GM12864 (cell line): ENCODE data around the gene MEOX2.

Experiments
- DNase-seq: peaks from one replicate; pipeline ENCODE4 v3.0.0-alpha.2; 2011; ENCODE audit warnings: low read depth
- H3K4me3 ChIP-seq: 2 replicates; pipeline ENCODE4 v1.5.1; 2011; ENCODE audit warnings: mild to moderate bottlenecking, low read depth, low read length, control low read depth
- TF ChIP-seq, protein P1 (sequence below): IDR thresholded peaks from 2 replicates; pipeline ENCODE4 v1.5.1; 2011; ENCODE audit warnings: low read depth, mild to moderate bottlenecking, moderate library complexity, low read length, control low read depth, inconsistent platforms; ENCODE audit errors: missing control alignments

MEOX2 gene

GRCh38 chr7:15648461-15648961 lies 38.0 kb downstream of the MEOX2 start:
- TF ChIP-seq, protein P1, sequence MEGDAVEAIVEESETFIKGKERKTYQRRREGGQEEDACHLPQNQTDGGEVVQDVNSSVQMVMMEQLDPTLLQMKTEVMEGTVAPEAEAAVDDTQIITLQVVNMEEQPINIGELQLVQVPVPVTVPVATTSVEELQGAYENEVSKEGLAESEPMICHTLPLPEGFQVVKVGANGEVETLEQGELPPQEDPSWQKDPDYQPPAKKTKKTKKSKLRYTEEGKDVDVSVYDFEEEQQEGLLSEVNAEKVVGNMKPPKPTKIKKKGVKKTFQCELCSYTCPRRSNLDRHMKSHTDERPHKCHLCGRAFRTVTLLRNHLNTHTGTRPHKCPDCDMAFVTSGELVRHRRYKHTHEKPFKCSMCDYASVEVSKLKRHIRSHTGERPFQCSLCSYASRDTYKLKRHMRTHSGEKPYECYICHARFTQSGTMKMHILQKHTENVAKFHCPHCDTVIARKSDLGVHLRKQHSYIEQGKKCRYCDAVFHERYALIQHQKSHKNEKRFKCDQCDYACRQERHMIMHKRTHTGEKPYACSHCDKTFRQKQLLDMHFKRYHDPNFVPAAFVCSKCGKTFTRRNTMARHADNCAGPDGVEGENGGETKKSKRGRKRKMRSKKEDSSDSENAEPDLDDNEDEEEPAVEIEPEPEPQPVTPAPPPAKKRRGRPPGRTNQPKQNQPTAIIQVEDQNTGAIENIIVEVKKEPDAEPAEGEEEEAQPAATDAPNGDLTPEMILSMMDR = no peak
- no peak overlapping the region for H3K4me3 ChIP-seq
- no peak for DNase-seq

- no peak for DNase-seq
- TF ChIP-seq, protein P1 = no peak
- H3K4me3 ChIP-seq = no peak overlapping the region
Observed at GRCh38 chr7:15647309-15647708, 39.2 kb downstream of the MEOX2 start.

- DNase-seq = no peak
- TF ChIP-seq, protein P1 = no peak
- no peak overlapping the region for H3K4me3 ChIP-seq
Observed at GRCh38 chr7:15643000-15643705, 43.3 kb downstream of the MEOX2 start.

- DNase-seq = no peak
- TF ChIP-seq, protein P1 = no peak
- H3K4me3 ChIP-seq = no peak overlapping the region
Observed at GRCh38 chr7:15628876-15629275, 57.6 kb downstream of the MEOX2 start.

DNA sequence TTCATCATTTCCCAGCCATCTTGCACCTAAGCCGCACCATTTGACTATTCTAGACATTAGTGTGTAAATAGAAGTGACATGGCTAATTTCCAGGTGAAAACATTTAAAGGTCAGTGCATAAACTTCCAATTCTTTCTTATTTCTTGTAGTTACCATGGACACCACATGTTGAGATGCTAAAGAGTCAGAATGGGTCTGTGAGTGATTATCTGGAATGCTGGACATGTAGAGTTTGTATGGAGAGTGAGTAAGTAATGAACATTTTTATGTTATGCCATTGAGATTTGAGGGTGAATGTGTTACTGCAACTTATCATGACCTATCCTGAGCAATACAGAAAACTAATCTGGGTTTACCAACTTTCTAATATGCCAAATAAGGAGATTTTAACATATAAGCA lies 60.4 kb downstream of the MEOX2 start:
- no peak overlapping the region for H3K4me3 ChIP-seq
- TF ChIP-seq, protein P1 = no peak
- DNase-seq = no peak

DNA sequence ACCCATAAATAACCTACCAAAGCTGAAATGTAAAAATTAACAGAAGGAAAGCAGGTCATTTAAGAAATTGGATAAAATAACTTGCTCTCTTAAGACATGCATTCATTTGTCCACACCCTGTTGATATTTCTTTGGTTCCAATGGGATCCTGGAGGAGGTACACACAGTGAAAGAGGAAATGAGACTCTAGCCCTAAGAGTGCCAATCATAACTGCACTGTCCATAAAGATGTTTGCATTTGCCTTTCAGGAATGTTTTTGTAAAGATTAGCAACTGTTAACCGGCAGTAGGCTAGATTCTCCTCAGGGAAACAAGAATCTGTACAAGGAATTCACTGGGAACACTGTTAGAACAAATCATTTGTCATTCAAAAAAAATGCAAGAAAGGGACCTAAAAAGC lies 61.0 kb downstream of the MEOX2 start:
- no peak overlapping the region for H3K4me3 ChIP-seq
- TF ChIP-seq, protein P1 = no peak
- no peak for DNase-seq

DNA sequence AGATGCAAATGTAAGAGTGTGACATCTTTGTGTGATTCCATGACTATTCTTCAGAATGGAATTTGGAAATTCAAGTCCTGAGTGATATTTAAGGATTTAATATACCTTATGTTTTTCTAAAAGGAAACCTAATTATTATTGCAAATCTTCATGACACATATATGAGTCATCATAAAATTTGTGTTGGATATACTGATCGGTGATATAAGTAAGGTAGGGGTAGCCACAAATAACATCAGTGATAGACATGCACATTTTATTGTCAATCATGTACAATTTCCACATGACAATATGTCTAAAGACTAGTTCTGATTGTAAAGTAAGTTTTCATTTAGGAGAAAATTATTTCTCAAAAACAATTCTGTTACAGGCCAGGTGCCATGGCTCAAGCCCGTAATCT lies 65.0 kb downstream of the MEOX2 start:
- no peak overlapping the region for H3K4me3 ChIP-seq
- TF ChIP-seq, protein P1 = no peak
- DNase-seq = no peak
